OCI-M1 (cell line): ENCODE data around the gene DIPK1B.
A peak's percentile ranks its signal among the peaks of the same experiment; 100 is the strongest.

ENCODE experiments used
- DNase-seq: peaks from one replicate; lab custom pipeline; 2025; lab: John Stamatoyannopoulos, UW

The DIPK1B gene

DNA sequence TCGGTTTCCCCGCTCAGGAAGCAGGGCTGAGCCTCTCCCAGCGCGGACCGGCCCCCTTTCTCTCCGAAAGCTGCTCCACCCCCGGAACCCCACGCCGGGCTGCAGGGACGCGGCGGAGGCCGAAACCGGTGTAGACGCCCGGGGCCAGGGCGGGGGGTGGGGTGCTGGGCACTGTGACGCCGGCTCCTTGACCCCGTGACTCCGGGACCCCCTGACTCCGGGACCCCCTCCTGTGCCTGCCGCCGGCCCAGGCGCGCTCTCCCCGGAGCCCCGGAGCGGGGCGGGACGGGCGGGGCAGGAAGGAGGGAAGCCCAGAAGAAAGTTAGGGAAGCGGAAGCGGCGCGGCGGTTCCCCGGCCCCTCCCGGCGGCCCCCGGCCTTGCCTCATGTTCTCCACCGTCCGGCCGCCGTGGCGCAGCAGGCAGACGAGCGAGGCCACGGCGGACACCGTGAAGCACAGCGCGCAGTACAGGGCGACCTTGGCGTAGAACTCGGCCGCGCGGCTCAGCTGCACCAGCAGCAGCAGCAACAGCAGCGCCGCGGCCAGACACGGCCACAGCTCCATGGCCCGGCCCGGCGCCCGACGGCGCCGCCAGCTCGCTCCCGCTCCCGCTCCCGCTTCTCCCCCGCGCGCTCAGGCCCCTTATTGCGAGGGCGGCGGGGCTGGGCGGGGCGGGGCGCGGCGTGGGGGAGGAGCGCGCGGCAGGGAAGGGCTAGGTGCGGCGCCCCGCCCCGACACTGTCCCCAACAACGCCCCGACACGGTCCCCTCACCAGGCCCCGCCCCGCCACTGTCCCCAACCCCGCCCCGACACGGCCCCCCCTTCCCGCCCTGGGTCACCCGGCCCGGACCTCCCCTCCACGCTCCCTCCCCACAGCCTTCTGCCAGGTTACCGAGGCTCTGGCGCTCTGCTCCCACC, 25.3 kb upstream of the DIPK1B start, which contains the start of gene AGPAT2:
Gene AGPAT2 (minus strand): TSS at position 664 of the 918 bp plus-strand sequence. CDS start 100 bp downstream, at position 564.
- peak; percentile 77 for DNase-seq

DNA sequence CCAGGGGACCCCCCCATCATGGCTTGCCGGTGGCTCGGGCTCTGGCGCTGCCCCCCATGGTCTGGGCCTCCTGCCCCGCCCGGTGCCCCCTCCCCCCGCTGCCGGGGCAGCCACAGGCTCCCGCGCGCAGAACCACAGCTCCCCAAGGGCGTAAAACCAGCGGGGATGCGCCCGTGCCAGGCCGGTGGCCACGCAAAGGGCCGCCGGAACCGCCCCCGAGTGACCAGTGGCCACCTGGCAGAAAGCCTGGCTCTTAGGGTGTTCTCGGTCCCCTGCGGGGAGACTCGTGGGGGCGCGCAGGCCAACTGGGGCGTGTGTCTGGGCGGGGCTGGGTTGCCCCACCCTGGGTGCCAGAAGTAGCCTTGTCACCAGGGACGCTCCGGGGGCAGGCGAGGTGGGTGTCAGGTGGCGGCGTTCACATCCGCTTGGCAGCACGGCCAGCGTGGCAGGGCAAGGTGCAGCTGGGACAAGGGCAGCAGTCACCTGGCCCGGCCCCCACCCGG, 24.6 kb upstream of the DIPK1B start:
- DNase-seq: no peak

DNA sequence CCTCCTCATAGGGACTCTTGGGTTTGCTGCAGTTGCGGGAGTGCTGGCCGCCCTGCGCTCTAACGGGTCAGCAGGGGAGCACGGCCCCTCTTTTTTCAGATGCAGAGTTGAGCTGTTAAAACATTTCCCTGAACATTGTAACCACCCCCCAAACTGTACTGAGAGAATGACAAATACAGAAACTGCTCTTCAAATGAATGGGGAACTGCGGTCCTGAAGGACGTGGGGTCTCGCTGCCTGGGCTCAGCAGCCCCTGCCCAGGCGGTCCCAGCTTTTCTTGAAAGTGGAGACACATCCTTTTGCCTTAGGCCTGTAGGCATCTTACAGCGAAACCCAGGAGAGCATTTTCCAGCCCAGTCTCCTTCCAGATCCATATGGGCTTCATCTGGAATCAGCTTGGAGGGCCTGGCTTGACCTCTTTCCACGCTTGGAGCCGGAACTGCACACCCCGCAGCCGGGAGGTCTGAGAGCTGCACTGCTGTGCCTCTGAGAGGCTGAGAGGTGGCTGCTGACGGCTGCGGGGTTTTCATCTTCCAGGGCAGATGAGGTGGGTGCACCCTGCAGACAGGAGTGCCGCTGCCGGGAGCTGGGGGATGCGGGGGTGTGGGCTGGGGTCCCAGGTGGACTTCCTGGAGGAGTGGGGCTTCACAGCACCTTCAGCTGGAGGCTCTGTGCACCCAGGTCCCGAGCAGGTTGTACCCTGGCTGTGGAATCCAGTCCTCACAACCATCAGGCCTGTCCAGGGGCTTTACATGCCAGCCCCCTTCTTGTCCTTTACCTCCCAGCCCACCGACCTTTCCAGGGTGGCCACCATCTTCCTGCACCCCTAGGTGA, 23.9 kb upstream of the DIPK1B start:
- no peak for DNase-seq

DNA sequence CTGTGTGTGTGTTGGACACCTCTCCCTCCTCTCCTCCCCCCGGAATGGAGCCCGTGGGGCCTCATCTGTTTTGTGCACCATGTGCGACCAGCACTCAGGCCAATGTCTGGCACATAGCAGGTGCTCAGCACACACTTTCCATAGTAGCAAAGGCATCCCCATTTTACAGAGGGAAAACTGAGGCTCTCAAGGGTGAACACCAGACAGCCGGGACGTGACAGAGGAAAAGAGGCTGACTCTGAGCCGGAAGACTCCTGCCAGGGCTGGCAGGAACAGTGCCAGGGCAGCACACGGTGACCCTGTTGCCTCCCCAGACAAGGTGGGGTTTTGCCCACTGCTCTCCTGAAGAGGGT, 23.3 kb upstream of the DIPK1B start:
- DNase-seq: no peak

DNA sequence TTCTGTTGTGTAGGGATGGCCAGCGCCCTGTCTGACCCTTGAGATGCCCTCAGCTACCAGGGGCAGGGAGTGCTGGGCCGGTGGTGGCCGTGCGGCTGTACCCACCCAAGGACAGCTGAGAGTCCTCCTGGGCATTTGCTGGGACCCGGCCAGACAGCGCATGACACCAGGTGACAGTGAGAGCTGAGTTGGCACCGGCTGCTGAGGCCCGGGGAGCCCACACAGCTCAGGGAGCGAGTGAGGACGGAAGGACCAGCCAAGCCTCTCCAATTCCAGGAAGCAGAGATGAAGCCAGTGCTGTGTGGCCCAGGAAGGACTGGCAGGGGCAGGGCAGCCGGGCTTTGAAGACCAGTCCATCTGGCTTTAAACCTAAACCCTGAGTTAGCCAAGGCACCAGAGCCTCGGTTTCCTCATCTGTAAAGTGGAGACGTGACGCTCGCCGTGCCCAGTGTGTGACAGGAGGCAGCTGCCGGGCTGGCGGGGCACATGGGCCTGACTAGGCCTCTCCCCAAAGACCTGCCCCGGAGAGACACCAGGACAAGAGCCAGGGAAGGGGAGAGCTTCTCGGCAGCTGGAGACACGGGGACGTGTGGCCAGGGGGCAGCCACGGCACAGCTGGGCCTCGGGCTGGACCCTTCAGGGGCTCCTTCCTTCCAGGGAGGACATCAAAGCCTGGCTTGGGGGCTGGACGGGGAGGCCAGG, 22.1 kb upstream of the DIPK1B start:
- no peak for DNase-seq

DNA sequence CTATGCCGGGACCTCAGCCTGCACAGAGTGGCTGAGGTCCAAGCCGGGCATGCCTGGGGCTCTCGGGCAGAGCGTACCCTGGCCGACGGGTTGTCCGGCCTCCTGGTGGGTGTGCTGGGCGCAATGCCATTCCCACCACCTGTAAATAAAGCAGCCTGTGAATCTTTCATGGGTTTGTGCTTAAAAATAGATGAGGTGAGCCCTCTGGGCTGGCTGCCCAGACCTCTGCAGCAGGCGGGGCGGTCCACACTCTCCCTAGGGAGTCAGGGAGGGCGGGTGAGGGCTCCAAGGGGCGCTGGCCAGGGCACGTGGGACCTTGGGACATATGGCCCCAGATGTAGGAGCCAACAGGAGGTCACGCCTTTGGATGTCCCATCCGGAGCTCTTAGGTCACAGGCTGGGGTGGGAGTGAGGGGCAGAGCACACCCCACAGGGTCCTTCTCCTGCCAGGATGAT, 21.5 kb upstream of the DIPK1B start:
- no peak for DNase-seq

DNA sequence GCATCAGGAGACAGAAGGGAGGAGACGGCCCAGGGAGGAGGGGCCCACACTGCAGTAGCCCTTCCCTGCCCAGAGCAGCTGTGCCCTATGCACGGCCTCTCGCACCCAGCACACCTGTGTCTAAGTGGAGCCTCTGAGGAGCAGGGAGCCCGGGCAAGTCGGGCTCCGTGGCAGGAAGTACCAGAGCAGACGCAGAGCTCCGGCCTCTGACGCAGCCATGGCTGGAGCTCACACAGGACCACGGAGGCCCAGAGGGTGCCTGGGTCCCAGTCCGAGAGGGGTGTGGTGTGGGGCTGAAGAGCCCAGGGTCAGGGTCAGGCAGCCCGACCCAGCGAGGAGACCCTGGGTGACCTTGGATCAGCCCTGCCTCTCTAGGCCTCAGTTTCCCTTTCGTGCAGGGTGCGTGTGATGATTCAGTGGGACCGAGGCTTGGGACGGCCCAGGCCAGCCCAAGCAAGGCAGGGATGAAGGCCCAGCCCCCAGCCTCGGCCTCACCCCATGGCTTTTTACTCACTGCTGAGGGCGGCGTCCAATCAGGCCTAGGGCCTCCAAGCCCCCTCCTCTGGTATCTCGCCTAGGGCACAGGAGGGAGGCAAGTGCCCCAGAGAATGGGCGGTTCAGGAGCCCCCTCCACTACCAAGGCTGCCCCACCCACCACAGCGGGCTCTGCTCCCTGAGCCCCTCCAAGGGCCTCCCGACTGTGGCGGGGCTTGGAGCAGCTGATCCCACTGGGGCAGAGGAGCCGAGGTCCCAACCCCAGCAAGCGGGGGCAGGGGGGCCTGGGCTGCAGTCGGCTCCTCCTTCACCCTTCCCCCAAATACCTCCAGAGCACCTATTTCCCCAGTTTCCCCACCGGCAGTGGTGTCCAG, 20.8 kb upstream of the DIPK1B start:
- DNase-seq: no peak

DNA sequence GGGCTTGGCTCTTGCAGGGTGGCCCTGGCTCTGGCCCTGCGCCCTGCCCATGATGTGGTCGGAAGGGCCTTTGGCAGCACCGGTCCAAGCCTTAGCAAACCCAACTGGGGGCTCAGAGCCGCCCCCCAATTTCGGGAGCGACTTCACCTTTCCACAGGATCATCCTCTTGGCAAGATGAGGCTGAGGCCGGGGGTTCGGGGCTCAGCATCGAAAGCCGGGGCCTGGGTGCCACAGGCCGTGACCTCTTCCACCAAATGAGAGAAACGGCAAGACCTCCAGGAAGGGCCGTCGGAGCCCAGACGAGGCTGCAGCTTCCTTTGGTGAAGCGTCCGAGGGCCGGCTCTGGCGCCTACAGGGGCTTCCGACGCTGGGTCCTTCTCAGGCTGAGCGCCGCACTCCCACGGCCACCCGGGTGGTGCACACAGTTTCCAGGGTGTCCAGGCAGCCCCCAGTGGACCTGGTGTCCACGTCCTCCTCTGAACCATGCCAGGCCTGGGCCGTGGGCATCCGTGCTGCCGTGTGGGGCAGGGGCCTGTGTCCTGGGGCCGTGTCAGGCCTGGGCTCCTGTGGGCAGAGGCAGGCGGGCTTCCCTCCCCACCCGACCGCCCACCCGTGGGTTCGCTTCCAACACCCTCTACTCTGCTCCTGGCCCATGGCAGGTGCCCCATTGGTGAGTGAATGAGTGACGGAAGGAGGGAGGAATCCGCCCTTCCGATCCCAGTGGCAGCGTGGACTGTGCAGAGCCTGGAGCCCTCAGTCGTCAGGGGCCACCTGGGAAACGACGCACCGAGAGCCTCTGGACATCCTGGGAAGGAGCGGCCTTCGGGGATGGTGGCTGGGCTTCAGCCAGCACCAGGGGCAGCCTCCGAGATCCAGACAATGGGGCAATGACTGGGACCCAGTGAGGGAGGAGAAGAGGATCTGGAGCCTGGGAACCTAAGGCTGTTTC, 19.9 kb upstream of the DIPK1B start:
- DNase-seq: no peak

DNA sequence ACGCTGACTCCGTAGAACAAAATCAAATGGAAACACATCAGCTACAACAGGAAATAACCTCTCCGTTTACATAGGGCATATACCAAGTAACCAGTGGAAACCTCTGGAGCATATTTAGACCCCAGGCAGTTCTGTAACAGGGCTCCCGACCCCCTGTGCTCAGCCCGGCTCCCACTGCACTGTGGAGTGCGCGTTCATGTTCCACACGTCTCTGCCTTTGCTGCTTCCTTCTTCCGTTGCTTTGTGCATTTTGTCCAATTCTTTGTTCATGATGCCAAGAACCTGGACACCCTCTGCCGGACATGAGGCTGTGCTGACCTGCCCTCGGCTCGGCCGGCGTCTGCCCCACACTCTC, 19.3 kb upstream of the DIPK1B start:
- no peak for DNase-seq

DNA sequence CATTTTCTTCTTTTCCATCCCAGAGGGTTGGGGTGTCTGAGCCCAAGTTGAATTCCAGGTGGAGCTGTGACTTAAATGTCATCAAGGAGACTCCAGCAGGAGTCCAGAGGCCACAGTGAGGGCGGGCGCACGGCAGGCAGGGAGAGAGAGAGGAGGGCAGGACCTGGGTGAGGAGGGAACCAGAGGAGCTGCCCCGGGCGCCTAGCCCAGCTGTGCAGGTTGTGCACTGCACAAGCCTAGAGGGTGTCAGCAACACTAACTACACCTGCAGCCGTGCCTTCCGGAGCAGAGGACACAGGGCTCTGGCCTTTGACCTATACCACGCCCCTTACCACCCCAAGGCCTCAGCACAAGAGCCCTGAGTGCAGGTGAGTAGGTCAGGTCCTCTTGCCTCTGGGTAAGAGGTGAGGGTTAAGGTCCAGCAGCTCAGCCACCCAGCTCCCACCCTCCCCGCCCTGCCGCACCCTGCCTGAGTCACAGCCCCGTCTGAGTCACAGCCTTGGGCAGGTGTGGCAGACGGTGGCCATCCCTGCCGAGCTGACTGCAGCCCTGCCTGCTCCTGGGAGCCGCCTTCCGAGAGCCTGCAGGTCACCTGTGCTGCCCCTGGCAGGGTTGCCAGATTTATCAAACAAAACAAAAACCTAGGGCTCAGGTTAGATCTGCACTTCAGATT, 18.7 kb upstream of the DIPK1B start:
- DNase-seq: no peak

DNA sequence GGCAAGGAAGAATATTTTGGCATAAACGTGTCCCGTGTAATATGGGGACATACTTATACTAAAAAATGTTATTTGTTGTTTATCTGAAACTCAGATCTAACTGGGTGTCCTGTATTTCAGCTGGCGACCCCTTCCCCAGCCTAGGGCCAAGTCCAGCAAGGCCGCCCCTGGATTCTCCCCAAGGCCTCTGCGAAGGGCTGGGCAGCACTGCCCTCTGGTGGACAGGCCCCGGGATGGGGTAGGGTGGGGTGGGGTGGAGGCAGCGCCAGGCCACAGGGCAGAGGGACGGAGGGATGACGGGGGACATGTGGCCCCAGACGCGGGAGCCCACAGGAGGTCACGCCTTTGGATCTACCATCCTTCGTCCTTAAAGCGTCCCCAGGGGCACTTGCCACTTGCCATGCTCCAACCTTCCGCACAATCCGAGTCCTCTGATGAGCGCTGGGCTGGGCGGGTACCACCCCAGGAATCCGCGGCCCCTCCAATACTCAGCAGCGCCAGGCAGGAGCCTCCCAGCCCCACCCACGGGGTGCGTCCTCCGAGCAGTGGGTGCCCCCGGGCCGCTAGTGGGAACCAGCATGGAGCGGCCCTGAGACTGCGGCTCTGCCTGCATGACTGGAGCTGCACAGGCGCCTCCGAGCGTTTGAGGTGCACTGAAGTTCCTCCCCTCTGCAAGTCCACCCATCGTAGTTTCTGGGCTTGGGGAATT, 18.1 kb upstream of the DIPK1B start:
- DNase-seq: peak; percentile 69

DNA sequence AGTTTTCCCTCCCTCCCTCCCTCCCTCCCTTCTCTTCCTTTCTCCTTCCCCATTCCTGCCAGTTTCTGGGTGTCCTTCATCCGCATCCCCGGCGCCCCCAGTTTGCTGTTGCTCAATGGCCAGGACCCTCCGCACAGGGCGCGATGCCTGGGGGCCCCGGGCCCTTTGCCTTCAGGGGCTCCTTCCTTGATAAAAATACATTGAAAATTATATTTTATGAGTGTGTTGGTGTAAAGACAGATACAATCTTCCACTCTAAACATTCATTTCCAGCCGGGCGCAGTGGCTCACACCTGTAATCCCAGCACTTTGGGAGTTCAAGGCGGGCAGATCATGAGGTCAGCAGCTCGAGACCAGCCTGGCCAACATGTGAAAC, 17.5 kb upstream of the DIPK1B start:
- DNase-seq: no peak

DNA sequence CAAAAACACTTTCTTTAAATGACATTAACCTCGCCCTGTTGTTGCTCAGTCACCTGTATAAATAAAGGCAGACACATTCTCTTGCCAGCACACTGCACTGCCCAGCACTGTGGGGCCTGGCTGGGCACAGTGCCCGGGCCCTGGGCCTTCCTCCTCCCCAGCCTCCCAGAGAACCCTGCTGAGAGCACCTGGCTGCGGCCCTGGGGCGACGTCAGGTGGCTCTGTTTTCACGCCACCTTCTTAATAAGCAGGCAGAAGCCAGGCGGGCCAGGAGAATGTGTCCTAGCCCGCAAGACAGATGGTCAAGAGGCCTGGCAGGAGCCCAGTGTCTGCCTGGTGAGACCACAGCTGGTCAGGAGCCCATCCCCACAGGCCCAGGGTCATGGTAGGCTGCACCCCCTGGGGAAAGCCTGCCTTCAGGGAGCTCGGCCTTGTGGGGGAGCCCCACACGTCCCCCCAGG, 16.9 kb upstream of the DIPK1B start:
- DNase-seq: no peak

DNA sequence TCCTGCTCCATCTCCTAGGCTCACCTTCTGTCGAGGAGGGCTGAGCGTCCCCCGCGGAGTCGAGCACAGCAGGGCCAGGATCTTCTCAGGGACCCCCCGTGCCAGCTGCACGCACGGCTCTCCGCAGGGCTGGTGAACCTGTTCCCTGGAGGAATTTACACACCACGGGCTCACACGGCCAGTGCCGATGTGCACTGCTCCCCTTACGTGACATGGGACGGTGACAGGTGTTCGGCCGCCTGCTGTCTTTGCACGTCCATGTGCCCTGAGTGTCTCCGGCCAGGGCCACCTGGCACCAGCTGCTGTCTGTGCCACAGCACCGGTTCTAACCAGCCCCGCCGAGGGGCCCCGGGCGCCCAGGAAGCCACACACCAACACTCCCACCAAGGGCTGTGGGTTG, 16.4 kb upstream of the DIPK1B start:
- no peak for DNase-seq

DNA sequence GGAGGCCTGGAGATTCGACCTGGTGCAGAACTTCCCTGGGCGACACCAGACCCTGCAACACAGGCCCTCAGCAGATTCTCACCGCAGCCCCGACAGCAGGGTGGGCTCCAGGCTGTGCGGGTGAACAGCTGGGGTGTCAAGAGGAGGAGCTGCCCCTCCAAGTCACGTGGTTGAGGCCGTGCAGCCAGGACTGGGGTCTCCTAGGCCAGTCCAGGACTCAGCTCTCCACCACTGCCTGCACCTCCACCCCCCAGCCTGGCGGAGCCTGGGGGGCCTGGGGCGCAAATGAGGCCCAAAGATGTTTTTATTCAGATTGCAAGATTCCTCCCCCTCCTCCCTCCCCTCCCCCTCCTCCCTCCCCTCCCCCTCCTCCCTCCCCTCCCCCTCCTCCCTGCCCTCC, 15.9 kb upstream of the DIPK1B start:
- DNase-seq: no peak

DNA sequence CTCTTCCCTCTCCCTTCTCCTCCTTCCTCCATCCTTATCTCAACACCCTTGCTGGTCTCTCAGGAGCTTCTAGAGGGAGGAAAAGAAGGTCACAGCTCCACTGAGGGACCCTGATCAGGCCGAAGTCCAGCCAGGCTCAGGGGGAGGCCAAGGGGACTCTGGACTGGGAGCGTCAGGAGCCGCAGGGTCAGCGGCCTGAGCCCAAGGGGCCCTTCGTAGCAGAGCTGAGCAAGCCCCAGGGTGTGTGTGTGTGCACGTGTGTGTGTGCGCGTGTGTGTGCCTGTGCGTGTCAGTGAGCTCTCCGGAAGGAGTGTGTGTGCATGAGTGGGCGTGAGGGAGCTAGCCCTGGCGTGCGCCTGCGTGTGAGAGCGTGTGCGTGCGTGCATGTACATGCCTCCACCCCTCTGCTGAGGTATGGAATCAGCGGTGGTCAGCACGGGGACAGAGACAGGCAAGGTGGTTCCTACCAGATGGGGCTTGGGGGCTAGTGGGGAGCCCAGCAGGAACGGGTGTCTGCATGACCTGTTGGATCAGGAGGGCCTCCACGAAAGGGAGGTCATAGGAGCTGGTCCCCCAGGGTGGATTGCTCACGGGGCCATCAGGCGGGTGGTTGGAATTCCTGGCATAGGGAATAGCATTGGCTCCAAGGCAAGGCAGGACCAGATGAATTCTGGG, 15.1 kb upstream of the DIPK1B start:
- DNase-seq: no peak

DNA sequence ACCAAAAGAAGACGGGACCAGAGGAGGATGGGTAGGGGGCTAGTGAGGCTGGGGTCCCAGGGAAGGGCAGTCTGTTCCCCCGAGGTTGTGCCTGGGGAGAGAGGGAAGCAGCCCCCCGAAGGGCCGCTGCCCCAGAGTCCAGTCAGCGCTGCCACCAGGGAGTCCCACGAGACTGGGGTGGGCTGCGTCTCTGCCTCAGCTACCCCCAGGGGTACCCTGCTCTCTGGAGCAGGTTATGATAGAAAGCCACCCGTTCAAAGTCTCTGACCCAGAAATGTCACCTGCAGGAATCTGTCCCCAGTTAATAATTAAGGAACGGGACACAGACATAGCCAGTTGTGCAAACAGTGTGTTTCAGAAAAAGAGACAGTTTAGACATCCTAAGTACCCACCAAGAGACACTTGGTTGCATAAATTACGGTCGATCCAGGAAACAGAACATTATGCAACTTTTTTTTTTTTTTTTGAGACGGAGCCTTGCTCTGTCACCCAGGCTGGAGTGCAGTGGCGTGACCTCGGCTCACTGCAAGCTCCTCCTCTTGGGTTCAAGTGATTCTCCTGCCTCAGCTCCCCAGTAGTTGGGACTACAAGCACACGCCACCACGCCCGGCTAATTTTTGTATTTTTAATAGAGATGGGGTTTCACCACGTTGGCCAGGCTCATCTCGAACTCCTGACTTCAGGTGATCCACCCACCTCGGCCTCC, 14.4 kb upstream of the DIPK1B start:
- peak; percentile 33 for DNase-seq
